Inferior parietal cortex (tissue), 1 donor: ENCODE data around the gene EYA3.

Experiments used
- DNase-seq: peaks from one replicate; pipeline ENCODE4 v3.0.0-alpha.2; 2016; ENCODE audit errors: extremely low spot score

EYA3 gene

DNA sequence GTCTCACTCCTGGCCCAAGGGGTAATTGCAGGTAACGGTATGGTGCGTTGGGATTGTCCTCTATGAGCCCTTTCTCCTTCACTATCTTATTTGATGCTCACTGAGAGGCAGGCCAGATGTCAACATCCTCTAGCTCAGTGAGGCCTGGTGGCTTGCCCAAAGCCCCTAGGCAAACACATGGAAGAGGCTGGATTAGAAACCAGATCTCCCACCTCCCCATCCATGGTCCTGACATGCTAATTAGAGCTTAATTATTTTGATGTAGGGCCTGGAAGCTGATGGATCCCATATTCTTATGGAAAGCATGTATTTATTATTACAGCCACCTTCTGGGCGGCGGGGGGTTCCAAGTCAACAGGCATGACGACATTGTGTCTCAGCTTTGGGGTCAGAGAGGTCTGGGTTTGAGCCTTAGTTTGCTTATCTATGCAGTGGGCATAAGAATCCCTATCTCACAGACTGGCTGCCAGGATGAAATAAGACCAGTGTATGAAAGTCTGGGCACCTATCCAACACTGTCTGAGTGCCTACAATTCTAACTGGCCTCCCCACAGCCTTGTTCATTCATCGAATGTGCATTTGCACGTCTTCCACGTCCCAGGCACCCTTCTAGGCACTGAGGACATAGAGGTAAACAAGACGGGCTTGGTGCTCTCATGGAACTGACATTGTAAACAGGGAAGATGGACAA, 147.4 kb downstream of the EYA3 start:
- no peak for DNase-seq

- DNase-seq = no peak
Measured at GRCh38 chr1:27940297-27940696, 148.1 kb downstream of the EYA3 start.

GRCh38 chr1:27938488-27938887, 149.9 kb downstream of the EYA3 start:
- DNase-seq = no peak

GRCh38 chr1:27937524-27937836, 150.9 kb downstream of the EYA3 start:
- DNase-seq = no peak

GRCh38 chr1:27936370-27936769, 152.0 kb downstream of the EYA3 start:
- DNase-seq = no peak

DNA sequence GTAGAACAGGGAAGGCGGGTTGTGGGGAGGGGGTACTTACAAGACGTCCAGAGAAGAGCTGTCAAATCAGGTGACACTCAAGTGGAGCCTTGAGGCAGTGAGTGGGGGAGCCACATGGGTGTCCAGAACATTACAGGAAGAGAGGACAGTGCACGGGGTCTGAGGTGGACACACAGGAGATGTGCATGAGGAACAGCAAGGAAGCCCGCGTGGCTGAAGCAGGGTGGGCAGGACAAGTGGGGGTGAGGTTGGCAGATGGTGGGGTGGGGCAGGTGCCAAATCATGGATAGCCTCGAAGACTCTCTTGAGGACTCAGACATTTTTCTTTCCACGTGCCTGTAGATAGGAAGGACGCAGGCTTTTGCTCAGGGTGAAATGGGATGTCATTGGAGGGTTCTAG, 152.7 kb downstream of the EYA3 start:
- no peak for DNase-seq

DNA sequence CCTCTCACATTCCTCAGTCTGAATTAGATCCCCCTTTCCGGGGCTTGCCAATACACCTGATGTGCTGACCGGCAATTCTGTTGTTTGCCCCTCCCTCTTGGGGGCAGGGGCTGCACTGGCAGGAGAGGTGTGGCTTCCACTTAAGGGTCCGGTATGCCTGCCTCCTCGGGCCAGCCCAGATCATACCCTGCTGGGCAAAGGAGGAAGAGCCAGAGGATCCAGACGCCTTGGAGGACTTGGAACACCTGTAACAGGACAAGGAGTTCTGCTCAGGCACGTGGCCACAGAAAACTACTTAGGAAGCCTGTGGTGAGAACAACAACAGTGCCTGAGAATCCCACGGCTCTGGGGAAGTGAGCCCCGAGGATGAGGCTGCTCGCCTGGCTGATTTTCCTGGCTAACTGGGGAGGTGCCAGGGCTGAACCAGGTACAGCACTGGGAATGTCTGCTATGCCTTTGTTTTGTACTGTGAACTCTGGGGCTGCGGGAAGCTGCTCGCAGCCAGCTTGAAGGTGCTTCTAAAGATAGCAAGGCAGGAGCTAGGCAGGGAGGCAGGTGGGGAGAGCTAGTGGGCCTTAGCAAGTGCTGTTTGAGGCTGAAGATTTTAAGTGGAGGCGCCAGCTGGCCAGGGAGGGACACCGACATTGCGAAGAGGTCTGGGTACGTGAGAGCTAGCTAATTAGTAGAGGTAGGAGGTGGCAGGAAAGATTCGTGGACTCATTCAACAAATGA, 153.4 kb downstream of the EYA3 start, which contains the start of gene SMPDL3B:
SMPDL3B (plus strand) TSS at position 183 of the 732 bp plus-strand sequence; CDS start at position 367, 184 bp downstream.
- no peak for DNase-seq

DNA sequence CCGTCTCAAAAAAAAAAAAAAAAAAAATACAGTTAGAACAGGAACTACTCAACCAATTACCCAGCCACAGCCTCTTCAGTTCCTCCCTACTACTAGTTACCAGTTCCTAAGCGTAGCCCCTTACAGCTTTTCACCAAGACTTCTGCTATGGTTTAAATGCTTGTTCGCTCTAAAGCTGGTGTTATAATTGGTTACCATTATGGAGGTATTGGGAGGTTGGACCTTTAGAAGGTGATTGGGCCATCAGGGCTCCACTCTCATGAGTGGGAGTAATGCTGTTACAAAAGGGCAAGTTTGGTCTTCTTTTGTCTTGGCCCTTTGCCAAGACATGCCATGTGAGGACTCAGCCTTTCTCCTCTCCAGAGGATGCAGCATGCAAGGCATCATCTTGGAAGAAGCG, 156.7 kb downstream of the EYA3 start:
- DNase-seq = no peak

DNA sequence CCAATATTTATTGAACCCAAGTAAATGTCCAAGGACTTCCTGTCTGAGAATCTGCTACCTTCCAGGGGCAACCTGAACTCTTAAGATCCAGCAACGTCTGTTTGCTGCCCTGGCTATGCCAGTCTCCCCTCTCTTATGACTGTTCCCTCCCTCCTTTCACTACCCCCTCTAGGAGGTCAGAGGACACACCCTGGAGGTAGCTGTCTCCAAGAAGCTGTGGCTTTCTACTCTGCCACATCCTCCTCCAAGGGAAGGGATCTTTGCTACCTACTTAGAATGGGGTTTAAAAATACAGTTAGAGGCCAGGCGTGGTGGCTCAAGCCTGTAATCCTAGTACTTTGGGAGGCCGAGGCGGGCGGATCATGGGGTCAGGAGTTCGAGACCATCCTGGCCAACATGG, 157.2 kb downstream of the EYA3 start:
- DNase-seq = no peak

DNA sequence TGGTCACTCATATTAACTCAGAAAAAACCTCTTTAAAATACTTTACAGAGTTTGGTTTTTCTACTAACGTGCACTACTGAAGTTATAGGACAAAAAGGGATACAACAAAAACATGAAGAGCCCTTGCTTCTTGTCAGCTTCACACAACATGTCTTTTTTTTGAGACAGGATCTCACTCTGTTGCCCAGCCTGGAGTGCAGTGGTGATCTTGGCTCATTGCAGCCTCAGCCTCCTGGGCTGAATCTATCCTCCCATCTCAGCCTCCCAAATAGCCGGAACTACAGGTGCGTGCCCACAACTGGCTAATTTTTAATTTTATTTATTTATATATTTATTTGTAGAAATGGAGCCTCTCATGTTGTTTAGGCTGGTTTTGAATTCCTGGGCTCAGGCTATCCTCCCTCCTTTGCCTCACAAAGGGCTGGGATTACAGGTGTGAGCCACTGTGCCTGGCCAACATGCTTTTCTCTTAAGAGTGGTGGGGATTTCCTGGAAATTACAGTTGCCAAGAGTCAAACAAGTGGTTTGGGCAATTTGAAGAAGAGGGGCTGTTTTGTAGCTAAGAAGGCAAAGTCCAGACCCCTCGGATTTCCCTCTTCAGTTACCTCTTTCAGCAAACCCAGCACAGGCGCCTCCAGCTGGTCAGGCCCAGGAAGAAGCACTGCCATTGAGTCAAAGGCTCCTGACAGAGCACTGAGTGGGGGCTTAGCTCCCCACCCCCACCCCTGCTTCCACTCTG, 160.0 kb downstream of the EYA3 start:
- no peak for DNase-seq

DNA sequence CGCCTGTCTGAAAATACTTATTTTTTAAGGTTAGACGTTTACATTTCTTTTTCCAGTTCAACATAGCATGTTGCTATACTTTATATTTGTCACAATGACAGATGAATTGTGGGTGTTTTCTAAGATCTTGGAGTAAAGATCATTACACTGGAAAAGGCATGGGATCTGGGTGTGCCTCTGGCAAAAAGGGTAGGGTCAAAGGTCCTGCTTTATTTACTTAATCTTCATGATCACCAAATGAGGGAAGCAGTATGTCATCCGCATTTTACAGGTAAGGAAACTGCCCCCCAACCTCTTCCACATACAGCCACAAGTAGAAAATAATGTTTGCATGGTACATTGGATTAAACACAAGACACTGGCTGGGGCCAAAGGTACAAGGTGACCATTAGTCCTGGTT, 166.1 kb downstream of the EYA3 start:
- DNase-seq = no peak
